Choroid plexus epithelial cell (primary cell): Measurements from ENCODE around the gene TBC1D22A.
A peak's percentile ranks its signal among the peaks of the same experiment; 100 is the strongest.

ENCODE experiments used
- DNase-seq: peaks from one replicate; pipeline ENCODE4 v3.0.0-alpha.2; 2010; ENCODE audit warnings: low read depth
- H3K4me3 ChIP-seq: 2 replicates; pipeline ENCODE4 v1.5.1; 2011; ENCODE audit warnings: low read depth, mild to moderate bottlenecking, control low read depth, low read length, moderate library complexity
- CTCF ChIP-seq: conservative IDR thresholded peaks from 2 replicates; pipeline ENCODE4 v1.5.1; 2011; ENCODE audit warnings: low read depth, mild to moderate bottlenecking, control low read depth, inconsistent platforms, low read length, moderate library complexity

TBC1D22A gene

GRCh38 chr22:46967445-46968358 is 205.3 kb downstream of the TBC1D22A start:
- TF ChIP-seq CTCF = no peak
- no peak overlapping the region for H3K4me3 ChIP-seq

GRCh38 chr22:46968359-46968740 is 205.9 kb downstream of the TBC1D22A start:
- TF ChIP-seq CTCF = no peak
- H3K4me3 ChIP-seq = no peak overlapping the region
- DNase-seq = no peak

More at GRCh38 chr22:46967445-46968358, 205.3 kb downstream of the TBC1D22A start:
- peak; percentile 66 for DNase-seq

GRCh38 chr22:46968848-46969247 is 206.4 kb downstream of the TBC1D22A start:
- DNase-seq = no peak
- TF ChIP-seq CTCF = no peak
- H3K4me3 ChIP-seq = no peak overlapping the region

- TF ChIP-seq CTCF = no peak
- no peak for DNase-seq
Measured at GRCh38 chr22:46969491-46969890, 207.0 kb downstream of the TBC1D22A start.

GRCh38 chr22:46969961-46970360 is 207.5 kb downstream of the TBC1D22A start:
- no peak for TF ChIP-seq CTCF
- DNase-seq = no peak
- H3K4me3 ChIP-seq = no peak overlapping the region

More at GRCh38 chr22:46969491-46969890, 207.0 kb downstream of the TBC1D22A start:
- H3K4me3 ChIP-seq = no peak overlapping the region

GRCh38 chr22:46970411-46971098 is 208.1 kb downstream of the TBC1D22A start:
- DNase-seq = no peak
- no peak overlapping the region for H3K4me3 ChIP-seq
- no peak for TF ChIP-seq CTCF
